ENCODE measurements around the gene MTFMT. TPM values are rescaled to one million over a fixed set of nuclear protein-coding genes. Genes with fewer than 3 reads are reported as not detected.

Gene MTFMT
- total and polyA plus RNA-seq, 2 of the 13 experiments (the other 11 are each of a cell fraction or from before 2014, with no cell fraction given) = 9.9 to 23.2 TPM

DNA sequence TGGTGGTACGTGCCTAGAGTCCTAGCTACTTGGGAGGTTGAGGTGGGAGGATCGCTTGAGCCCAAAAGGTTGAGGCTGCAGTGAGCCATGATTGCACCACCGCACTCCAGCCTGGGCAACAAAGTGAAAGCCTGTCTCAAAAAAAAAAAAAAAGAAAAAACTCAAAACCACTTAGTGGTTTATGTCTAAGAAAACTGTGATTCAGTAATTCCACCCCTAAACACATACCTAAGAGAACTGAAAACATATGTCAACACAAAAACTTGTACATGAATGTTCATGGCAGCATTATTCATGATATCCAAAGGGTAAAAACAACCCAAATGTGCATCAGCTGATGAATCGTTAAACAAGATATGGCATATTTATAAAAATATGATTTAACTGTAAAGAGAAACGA is 54.0 kb downstream of the MTFMT start:
- H2AFZ ChIP-seq (ENCODE audit: low read length) = no peak overlapping the region
- ATAC-seq (no peak), FAIRE-seq (no peak), DNase-seq (ENCODE audit: low spot score) (no peak)
- ChIA-PET POLR2A (no interaction called here), CTCF (ENCODE audit: low intra/inter-chr PET ratio, low total read pairs) (no interaction called here)
- BruUV-seq (replicated peaks) = no TSS peak
- no peaks in the 10 kb centered on the region for H4K20me1 ChIP-seq (ENCODE audit: insufficient read depth, low read length)
- in situ Hi-C loops (cut with HindIII; ENCODE audit: extremely low pct_ligation_motif_present, low pct_unique_long_range_greater_than_20kb) (no loop called here), intact Hi-C loops (cut with micrococcal nuclease; ENCODE audit: unreplicated experiment) (no loop called here)
- H3K79me2 ChIP-seq (ENCODE audit: insufficient read depth, low read length) = no peaks in the 10 kb centered on the region
- no peaks in the 10 kb centered on the region for H3K4me1 ChIP-seq (ENCODE audit: insufficient read depth, low read length)
- H3K4me2 ChIP-seq (ENCODE audit: low read depth, low read length) = no peak overlapping the region
- H3K27ac ChIP-seq (ENCODE audit: extremely low read length, insufficient read depth, low read length) = no peak overlapping the region
- no peak overlapping the region for H3K9ac ChIP-seq (ENCODE audit: insufficient read depth, low read depth, low read length)
- H3K36me3 ChIP-seq (replicated peaks in 1 of 2; ENCODE audit: control insufficient read depth in 1 of 2, insufficient read depth in 2 of 2, low read length in 2 of 2) = peaks cover 9 to 51% of the 10 kb centered on the region in 2 experiments; a peak in 4 of 5 replicates
- no peaks in the 10 kb centered on the region for H3K9me3 ChIP-seq (ENCODE audit: low read length)
- 91% methylated on average over 5 of the region's 5 CpGs for WGBS (ENCODE audit: low lambda C conversion rate)
- no peaks in the 10 kb centered on the region for H3K27me3 ChIP-seq (ENCODE audit: control insufficient read depth in 1 of 2, insufficient read depth in 2 of 2, low read length in 2 of 2)
- H3K4me3 ChIP-seq (replicated peaks in 1 of 3; ENCODE audit: insufficient read depth in 1 of 3, low read depth in 2 of 3, low read length in 3 of 3) = no peak overlapping the region
- no peak for TF ChIP-seq ZNF530 (CRISPR knock-in tag; IDR thresholded peaks at IDR 0.05; ENCODE audit: low read depth)
- TF ChIP-seq JDP2 (CRISPR knock-in tag; IDR thresholded peaks at IDR 0.05; ENCODE audit: borderline replicate concordance) = no peak
- no peak for TF ChIP-seq ZNF230 (CRISPR knock-in tag; IDR thresholded peaks at IDR 0.05)
- no peak for TF ChIP-seq ZNF296 (CRISPR knock-in tag; conservative IDR thresholded peaks at IDR 0.05)
- TF ChIP-seq, protein P1, sequence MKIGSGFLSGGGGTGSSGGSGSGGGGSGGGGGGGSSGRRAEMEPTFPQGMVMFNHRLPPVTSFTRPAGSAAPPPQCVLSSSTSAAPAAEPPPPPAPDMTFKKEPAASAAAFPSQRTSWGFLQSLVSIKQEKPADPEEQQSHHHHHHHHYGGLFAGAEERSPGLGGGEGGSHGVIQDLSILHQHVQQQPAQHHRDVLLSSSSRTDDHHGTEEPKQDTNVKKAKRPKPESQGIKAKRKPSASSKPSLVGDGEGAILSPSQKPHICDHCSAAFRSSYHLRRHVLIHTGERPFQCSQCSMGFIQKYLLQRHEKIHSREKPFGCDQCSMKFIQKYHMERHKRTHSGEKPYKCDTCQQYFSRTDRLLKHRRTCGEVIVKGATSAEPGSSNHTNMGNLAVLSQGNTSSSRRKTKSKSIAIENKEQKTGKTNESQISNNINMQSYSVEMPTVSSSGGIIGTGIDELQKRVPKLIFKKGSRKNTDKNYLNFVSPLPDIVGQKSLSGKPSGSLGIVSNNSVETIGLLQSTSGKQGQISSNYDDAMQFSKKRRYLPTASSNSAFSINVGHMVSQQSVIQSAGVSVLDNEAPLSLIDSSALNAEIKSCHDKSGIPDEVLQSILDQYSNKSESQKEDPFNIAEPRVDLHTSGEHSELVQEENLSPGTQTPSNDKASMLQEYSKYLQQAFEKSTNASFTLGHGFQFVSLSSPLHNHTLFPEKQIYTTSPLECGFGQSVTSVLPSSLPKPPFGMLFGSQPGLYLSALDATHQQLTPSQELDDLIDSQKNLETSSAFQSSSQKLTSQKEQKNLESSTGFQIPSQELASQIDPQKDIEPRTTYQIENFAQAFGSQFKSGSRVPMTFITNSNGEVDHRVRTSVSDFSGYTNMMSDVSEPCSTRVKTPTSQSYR (CRISPR knock-in tag; IDR thresholded peaks at IDR 0.05; ENCODE audit: borderline replicate concordance) = no peak
- no peak for TF ChIP-seq ATRX (CRISPR knock-in tag; IDR thresholded peaks at IDR 0.05; ENCODE audit: borderline replicate concordance)
- TF ChIP-seq, protein P2, sequence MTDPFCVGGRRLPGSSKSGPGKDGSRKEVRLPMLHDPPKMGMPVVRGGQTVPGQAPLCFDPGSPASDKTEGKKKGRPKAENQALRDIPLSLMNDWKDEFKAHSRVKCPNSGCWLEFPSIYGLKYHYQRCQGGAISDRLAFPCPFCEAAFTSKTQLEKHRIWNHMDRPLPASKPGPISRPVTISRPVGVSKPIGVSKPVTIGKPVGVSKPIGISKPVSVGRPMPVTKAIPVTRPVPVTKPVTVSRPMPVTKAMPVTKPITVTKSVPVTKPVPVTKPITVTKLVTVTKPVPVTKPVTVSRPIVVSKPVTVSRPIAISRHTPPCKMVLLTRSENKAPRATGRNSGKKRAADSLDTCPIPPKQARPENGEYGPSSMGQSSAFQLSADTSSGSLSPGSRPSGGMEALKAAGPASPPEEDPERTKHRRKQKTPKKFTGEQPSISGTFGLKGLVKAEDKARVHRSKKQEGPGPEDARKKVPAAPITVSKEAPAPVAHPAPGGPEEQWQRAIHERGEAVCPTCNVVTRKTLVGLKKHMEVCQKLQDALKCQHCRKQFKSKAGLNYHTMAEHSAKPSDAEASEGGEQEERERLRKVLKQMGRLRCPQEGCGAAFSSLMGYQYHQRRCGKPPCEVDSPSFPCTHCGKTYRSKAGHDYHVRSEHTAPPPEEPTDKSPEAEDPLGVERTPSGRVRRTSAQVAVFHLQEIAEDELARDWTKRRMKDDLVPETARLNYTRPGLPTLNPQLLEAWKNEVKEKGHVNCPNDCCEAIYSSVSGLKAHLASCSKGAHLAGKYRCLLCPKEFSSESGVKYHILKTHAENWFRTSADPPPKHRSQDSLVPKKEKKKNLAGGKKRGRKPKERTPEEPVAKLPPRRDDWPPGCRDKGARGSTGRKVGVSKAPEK (CRISPR knock-in tag; IDR thresholded peaks at IDR 0.05; ENCODE audit: borderline replicate concordance) = no peak
- no peak for TF ChIP-seq SRSF1 (optimal IDR thresholded peaks at IDR 0.05; ENCODE audit: low read depth, low read length)
- TF ChIP-seq, protein P3, sequence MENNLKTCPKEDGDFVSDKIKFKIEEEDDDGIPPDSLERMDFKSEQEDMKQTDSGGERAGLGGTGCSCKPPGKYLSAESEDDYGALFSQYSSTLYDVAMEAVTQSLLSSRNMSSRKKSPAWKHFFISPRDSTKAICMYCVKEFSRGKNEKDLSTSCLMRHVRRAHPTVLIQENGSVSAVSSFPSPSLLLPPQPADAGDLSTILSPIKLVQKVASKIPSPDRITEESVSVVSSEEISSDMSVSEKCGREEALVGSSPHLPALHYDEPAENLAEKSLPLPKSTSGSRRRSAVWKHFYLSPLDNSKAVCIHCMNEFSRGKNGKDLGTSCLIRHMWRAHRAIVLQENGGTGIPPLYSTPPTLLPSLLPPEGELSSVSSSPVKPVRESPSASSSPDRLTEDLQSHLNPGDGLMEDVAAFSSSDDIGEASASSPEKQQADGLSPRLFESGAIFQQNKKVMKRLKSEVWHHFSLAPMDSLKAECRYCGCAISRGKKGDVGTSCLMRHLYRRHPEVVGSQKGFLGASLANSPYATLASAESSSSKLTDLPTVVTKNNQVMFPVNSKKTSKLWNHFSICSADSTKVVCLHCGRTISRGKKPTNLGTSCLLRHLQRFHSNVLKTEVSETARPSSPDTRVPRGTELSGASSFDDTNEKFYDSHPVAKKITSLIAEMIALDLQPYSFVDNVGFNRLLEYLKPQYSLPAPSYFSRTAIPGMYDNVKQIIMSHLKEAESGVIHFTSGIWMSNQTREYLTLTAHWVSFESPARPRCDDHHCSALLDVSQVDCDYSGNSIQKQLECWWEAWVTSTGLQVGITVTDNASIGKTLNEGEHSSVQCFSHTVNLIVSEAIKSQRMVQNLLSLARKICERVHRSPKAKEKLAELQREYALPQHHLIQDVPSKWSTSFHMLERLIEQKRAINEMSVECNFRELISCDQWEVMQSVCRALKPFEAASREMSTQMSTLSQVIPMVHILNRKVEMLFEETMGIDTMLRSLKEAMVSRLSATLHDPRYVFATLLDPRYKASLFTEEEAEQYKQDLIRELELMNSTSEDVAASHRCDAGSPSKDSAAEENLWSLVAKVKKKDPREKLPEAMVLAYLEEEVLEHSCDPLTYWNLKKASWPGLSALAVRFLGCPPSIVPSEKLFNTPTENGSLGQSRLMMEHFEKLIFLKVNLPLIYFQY (CRISPR knock-in tag; IDR thresholded peaks at IDR 0.05; ENCODE audit: borderline replicate concordance) = no peak
- no peak for TF ChIP-seq KLF15 (CRISPR knock-in tag; IDR thresholded peaks at IDR 0.05; ENCODE audit: borderline replicate concordance)
- TF ChIP-seq ATF7 (IDR thresholded peaks at IDR 0.05) = no peak
- no peak for TF ChIP-seq ATF7 (CRISPR knock-in tag; IDR thresholded peaks at IDR 0.05)
- no peak for TF ChIP-seq CENPT (CRISPR knock-in tag; IDR thresholded peaks at IDR 0.05; ENCODE audit: low read depth)
